ENCODE data around the gene RETREG1.

DNA sequence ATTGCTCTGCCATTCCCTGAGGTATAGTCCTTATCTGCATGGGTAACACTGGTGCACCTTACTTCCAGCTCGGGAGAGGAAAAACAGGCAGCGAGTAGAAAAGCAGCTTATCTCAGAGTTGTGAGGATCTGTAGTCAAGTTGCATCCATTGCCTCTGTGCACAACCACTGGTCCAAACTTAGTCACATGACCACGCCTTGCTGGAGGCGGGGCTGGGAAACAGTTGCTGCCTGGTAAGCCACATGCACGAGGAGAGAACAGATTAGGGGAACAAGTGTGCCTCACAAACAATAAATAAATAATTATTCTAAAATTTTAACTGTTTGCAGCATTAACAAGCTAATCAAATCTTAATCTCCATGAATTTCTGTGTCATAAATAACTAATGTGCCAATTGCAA lies 169.8 kb downstream of the RETREG1 start:
- TF ChIP-seq CTCF (IDR thresholded peaks at IDR 0.05; ENCODE audit: low read length) (no peak), EZH2 (IDR thresholded peaks at IDR 0.05; ENCODE audit: borderline replicate concordance, low read length) (no peak)
